Ovary (tissue), 9 donors: ENCODE results near the gene WDR91. TPM values are rescaled to one million over a fixed set of nuclear protein-coding genes. Genes with fewer than 3 reads are reported as not detected.

ENCODE experiments used
- DNase-seq, 5 donors: peaks; one replicate each; pipeline ENCODE4 v3.0.0-alpha.2; 2019 to 2020
- H3K27ac ChIP-seq, 2 donors: fragments of 200-600 bp; one replicate each; pipeline versions ENCODE4 v1.5.1 to v1.8.0; 2019 to 2022
- H3K27me3 ChIP-seq: fragments of 200-600 bp; one replicate; pipeline ENCODE4 v1.8.0; 2022
- H3K36me3 ChIP-seq: fragments of 200-600 bp; sonication (generic); one replicate; pipeline ENCODE4 v1.5.1; 2019
- H3K4me1 ChIP-seq: one replicate; pipeline ENCODE4 v1.8.1; 2013; ENCODE audit warnings: mild to moderate bottlenecking, moderate library complexity; ENCODE audit not compliant: insufficient read depth
- H3K4me3 ChIP-seq: fragments of 200-600 bp; sonication (generic); one replicate; pipeline ENCODE4 v1.5.1; 2017
- H3K9me3 ChIP-seq, 2 donors: fragments of 200-600 bp in 1 of 2; sonication (generic) in 1 of 2; one replicate each; pipeline versions ENCODE4 v1.5.1 to v1.8.1; 2013 to 2019; ENCODE audit warnings: mild to moderate bottlenecking in 1 of 2, moderate library complexity in 1 of 2
- EP300 ChIP-seq: sonication (generic); formaldehyde crosslinking; IDR thresholded peaks from one replicate; pipeline ENCODE4 v1.6.1; 2017; ENCODE audit warnings: antibody characterized with exemption
- POLR2A ChIP-seq: fragments of 450-650 bp; IDR thresholded peaks from one replicate; pipeline ENCODE4 v1.6.1; 2017; ENCODE audit warnings: antibody characterized with exemption, mild to moderate bottlenecking, moderate library complexity
- WGBS, 3 donors: extraction: QIAGEN DNeasy Blood & Tissue Kit in 1 of 3; methylation state at CpG; one replicate each; pipeline versions ENCODE4 v1.1.5 to v1.1.7; 2013 to 2017; 5-methylcytosine and 5-hydroxymethylcytosine counted together
- intact Hi-C, 4 donors: fragments of 100-400 bp; cut with DNase I; formaldehyde crosslinking; loops; one replicate each; pipeline versions ENCODE4 v1.11.0 to v1.15.1; 2022 to 2023
- polyA plus RNA-seq, 2 donors: library from polyadenylated mRNA; stranded (reverse); fragments of 200-250 nt in 1 of 2; fragments of 350-450 nt in 1 of 2; fragmentation: Illumina TruSeq in 1 of 2; extraction: RNeasy Lipid Tissue Mini Kit (QIAGEN cat#74804) in 1 of 2; gene quantifications; one replicate each; pipeline ENCODE4 v1.2.3, GENCODE V29; 2013 to 2014
- total RNA-seq, 7 donors: library from RNA; depleted of rRNA in 2 of 7; stranded (reverse); fragments of >200 nt in 2 of 7; fragmentation: NEBNext Ultra II Directional in 3 of 7; extraction: Animal tissue kit (Norgen Biotek cat#: 25700) in 3 of 7; gene quantifications; one replicate each; pipeline versions ENCODE4 v1.1.0 to v1.2.4, GENCODE V29; 2016 to 2023
- TF ChIP-seq, protein P1 (sequence below), 3 donors: fragments of 450-650 bp in 2 of 3; fragments of 200-600 bp in 1 of 3; IDR thresholded peaks; one replicate each; pipeline versions ENCODE4 v1.5.1 to v1.8.0; 2016 to 2022; ENCODE audit warnings: antibody characterized with exemption in 3 of 3, mild to moderate bottlenecking in 1 of 3
- donor health status: DM: no; HTN: no; CAD: no; lungs with moderate emphysema.
- donor health status: DM: no; HTN: no; CAD: no.
- donor health status: Bipolar disorder and iron deficiency.
- donor health status: DM: yes; HTN: yes; CAD: no.
- donor health status: DM: no; HTN: no; CAD: no.
- donor health status: DM: yes; HTN: yes; CAD: no.

The WDR91 gene
- total and polyA plus RNA-seq, 9 donors = 12.6 to 56.3 (median 32.2) TPM

DNA sequence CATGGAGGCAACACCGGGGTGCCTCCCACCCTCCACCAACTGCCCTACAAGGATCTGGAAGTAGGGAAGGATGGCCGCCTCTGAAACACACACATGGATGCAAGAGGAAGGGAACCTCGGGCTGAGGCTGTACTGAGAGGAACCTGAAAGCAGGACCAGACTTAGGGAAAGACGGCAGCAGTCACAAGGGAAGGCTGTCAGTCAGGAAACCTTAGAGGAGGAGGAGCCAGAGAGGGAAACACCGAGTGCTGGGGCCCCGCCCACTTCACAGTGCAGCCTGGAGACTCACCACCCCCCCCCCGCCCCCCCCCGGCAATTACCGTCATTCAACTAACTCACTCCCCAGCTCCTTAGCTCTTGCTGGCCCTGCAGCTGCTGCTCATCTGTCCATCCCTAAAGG lies 43.3 kb downstream of the WDR91 start:
- no peak for TF ChIP-seq EP300
- no peaks in the 10 kb centered on the region for H3K36me3 ChIP-seq
- H3K9me3 ChIP-seq = no peaks in the 10 kb centered on the region
- intact Hi-C loops = loop anchor here (5.0 to 10.0 kb wide), 5 partner anchors 173 to 483 kb away; partner anchors contain the start of gene AGBL3 (in 1 of the 4)
- H3K27ac ChIP-seq = no peak overlapping the region
- H3K27me3 ChIP-seq = no peaks in the 10 kb centered on the region
- DNase-seq = no peak
- H3K4me3 ChIP-seq = no peak overlapping the region
- 48 to 53% (median 50%) methylated on average over 9 of the region's 9 CpGs for WGBS, 3 donors
- no peaks in the 10 kb centered on the region for H3K4me1 ChIP-seq

DNA sequence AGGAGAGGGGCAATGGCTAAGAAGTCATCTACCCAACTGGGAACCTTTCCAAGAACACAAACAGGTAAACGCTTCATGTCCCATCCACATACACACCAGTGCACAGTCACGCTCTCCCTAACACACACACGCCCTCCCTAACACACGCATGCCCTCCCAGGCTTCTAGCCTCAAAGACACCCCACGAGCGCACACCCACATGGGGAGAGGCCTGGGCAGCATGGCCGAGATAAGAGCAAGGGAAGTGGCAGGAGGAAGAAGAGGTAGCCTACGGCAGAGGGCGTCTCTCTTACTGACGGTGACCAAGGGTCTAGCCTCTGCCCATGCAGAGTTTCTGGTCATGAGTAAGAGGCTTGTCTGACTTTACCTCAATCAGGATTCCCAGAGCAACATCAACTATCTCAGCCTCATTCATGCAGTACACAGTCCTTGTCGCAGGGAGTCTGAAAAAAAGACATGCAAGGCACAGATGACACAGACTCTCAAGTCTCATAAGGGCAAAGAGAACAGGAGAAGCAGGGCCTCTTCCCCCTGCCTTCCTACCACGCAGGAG lies 43.9 kb downstream of the WDR91 start:
- Histone ChIP-seq H3K9me3 (no peaks in the 10 kb centered on the region), H3K4me1 (no peaks in the 10 kb centered on the region), H3K27me3 (no peaks in the 10 kb centered on the region), H3K36me3 (no peaks in the 10 kb centered on the region), H3K4me3 (no peak overlapping the region), H3K27ac (no peak overlapping the region)
- intact Hi-C loops = loop anchor here (5.0 to 10.0 kb wide), 5 partner anchors 173 to 483 kb away; partner anchors contain the start of gene AGBL3 (in 1 of the 4)
- no peak for DNase-seq
- TF ChIP-seq POLR2A (no peak), EP300 (no peak)
- TF ChIP-seq, protein P1, sequence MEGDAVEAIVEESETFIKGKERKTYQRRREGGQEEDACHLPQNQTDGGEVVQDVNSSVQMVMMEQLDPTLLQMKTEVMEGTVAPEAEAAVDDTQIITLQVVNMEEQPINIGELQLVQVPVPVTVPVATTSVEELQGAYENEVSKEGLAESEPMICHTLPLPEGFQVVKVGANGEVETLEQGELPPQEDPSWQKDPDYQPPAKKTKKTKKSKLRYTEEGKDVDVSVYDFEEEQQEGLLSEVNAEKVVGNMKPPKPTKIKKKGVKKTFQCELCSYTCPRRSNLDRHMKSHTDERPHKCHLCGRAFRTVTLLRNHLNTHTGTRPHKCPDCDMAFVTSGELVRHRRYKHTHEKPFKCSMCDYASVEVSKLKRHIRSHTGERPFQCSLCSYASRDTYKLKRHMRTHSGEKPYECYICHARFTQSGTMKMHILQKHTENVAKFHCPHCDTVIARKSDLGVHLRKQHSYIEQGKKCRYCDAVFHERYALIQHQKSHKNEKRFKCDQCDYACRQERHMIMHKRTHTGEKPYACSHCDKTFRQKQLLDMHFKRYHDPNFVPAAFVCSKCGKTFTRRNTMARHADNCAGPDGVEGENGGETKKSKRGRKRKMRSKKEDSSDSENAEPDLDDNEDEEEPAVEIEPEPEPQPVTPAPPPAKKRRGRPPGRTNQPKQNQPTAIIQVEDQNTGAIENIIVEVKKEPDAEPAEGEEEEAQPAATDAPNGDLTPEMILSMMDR (IDR thresholded peaks at IDR 0.05) = no peak
- WGBS, 3 donors = 76 to 86% (median 80%) methylated on average over 12 of the region's 12 CpGs

DNA sequence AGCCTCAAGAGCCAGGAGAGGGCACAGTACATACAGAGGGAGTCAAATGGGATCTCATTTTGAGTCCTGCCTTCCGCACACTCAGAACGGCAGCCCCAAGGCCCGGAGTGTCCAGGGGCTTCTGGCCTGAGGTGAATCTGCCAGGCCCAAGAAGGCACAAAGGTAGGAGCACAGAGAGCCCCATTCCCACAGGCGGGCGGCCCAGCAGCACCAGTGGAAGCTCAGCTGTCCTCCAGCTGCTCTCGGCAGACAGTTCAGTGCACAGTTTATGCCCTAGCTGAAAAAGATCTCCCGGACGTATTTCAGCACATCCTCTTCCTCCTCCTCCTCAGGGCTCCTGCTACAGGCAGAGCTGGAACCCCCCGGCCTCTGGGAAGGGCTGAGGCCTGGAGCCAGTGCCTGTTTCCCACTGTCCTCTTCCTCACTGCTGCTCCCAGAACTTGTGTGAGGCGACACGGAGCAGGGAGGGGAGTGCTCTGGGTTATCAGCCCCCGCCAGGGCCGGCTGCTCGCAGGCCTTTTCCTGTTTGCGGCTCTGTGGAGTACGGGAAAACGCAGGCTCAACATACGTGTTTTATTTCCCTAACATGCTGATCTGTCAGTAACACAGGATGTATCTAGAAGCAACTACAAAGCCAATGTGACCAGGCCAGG lies 44.9 kb downstream of the WDR91 start:
- intact Hi-C loops = loop anchor here (5.0 to 10.0 kb wide), 5 partner anchors 172 to 482 kb away; partner anchors contain the start of gene AGBL3 (in 1 of the 4)
- 71 to 78% (median 71%) methylated on average over 17 to 18 of the region's 18 CpGs for WGBS, 3 donors
- no peaks in the 10 kb centered on the region for H3K36me3 ChIP-seq
- H3K27me3 ChIP-seq = no peaks in the 10 kb centered on the region
- no peaks in the 10 kb centered on the region for H3K9me3 ChIP-seq
- no peaks in the 10 kb centered on the region for H3K4me1 ChIP-seq
- no peak for TF ChIP-seq POLR2A
- TF ChIP-seq, protein P1 (IDR thresholded peaks at IDR 0.05) = no peak
- no peak for TF ChIP-seq EP300
- no peak overlapping the region for H3K4me3 ChIP-seq
- DNase-seq = no peak
- no peak overlapping the region for H3K27ac ChIP-seq

DNA sequence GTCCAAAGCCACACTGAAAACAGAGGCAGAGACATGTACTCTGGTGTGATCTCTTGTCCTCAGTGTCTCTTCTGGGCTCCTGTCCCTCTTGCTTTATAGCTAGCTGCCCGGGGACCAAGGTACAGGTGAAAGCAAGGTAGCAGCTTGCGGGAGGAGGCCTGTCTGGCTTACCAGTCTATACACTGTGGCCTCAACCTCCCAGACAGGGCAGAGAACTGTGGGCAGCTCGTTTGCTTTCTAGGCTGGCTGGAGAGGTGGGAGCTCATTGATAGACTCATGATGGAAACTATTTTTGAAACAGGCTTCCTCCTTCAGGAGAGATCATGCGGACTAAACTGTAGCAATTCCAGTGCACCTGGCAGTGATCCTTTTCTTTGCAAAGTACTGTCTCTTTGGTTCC lies 45.5 kb downstream of the WDR91 start:
- no peak for DNase-seq
- no peak overlapping the region for H3K4me3 ChIP-seq
- H3K27ac ChIP-seq = no peak overlapping the region
- no peaks in the 10 kb centered on the region for H3K9me3 ChIP-seq
- H3K36me3 ChIP-seq = no peaks in the 10 kb centered on the region
- no peak for TF ChIP-seq POLR2A
- TF ChIP-seq EP300 = no peak
- TF ChIP-seq, protein P1 (IDR thresholded peaks at IDR 0.05) = no peak
- intact Hi-C loops = loop anchor here (5.0 to 10.0 kb wide), 5 partner anchors 171 to 481 kb away; partner anchors contain the start of gene AGBL3 (in 1 of the 4)
- WGBS, 3 donors = 68 to 78% (median 72%) methylated on average over 4 of the region's 4 CpGs
- H3K27me3 ChIP-seq = no peaks in the 10 kb centered on the region
- H3K4me1 ChIP-seq = peaks cover 2% of the 10 kb centered on the region
